ENCODE measurements around the gene XPR1. TPM values are rescaled to one million over a fixed set of nuclear protein-coding genes. Genes with fewer than 3 reads are reported as not detected.
A peak's percentile ranks its signal among the peaks of the same experiment; 100 is the strongest.

Gene XPR1
- total RNA-seq, 4 donors from 2014 or later, result 7.8 to 119 (median 75.3) TPM

GRCh38 chr1:180777072-180777689 lies 145.4 kb downstream of the XPR1 start:
- intact Hi-C loops (cut with DNase I; ENCODE audit: low total_unique reads), result no loop called here
- in situ Hi-C loops (cut with MboI; ENCODE audit: low pct_ligation_motif_present in 1 of 4, low pct_unique_long_range_greater_than_20kb in 1 of 4, low sequenced_read_pairs in 3 of 4), result no loop called here
- no peak for DNase-seq
- 81 to 82% methylated on average over 3 to 4 of the region's 4 CpGs for WGBS, 2 donors (ENCODE audit: low coverage in 1 of 2)
- Histone ChIP-seq H3K4me1 (no peaks in the 10 kb centered on the region), H3K27me3 (no peaks in the 10 kb centered on the region), H3K27ac (no peak overlapping the region), H3K4me3 (no peak overlapping the region), H3K9me3 (no peaks in the 10 kb centered on the region), H3K36me3 (no peaks in the 10 kb centered on the region)
- no peak for TF ChIP-seq POLR2AphosphoS5 (IDR thresholded peaks at IDR 0.05)
- TF ChIP-seq EP300 (IDR thresholded peaks at IDR 0.05; ENCODE audit: low read depth), result no peak
- no peak for TF ChIP-seq CTCF (IDR thresholded peaks at IDR 0.05)
- TF ChIP-seq POLR2A (IDR thresholded peaks at IDR 0.05), result no peak

GRCh38 chr1:180778782-180779398 lies 147.1 kb downstream of the XPR1 start:
- no peak overlapping the region for H3K4me3 ChIP-seq
- intact Hi-C loops (cut with DNase I; ENCODE audit: low total_unique reads), result no loop called here

GRCh38 chr1:180779584-180779983 lies 147.8 kb downstream of the XPR1 start:
- H3K9me3 ChIP-seq, result no peaks in the 10 kb centered on the region
- in situ Hi-C loops (cut with MboI; ENCODE audit: low pct_ligation_motif_present in 1 of 4, low pct_unique_long_range_greater_than_20kb in 1 of 4, low sequenced_read_pairs in 3 of 4) (no loop called here), intact Hi-C loops (cut with DNase I; ENCODE audit: low total_unique reads) (no loop called here)
- H3K36me3 ChIP-seq, result no peaks in the 10 kb centered on the region
- H3K27me3 ChIP-seq, result no peaks in the 10 kb centered on the region
- no peak for TF ChIP-seq CTCF (IDR thresholded peaks at IDR 0.05)
- TF ChIP-seq EP300 (IDR thresholded peaks at IDR 0.05; ENCODE audit: low read depth), result no peak
- TF ChIP-seq POLR2A (IDR thresholded peaks at IDR 0.05), result no peak
- 84 to 94% methylated on average over 3 of the region's 3 CpGs for WGBS, 2 donors (ENCODE audit: low coverage in 1 of 2)
- DNase-seq, result no peak
- H3K4me3 ChIP-seq, result no peak overlapping the region
- H3K27ac ChIP-seq, result no peak overlapping the region
- no peaks in the 10 kb centered on the region for H3K4me1 ChIP-seq

More at GRCh38 chr1:180778782-180779398, 147.1 kb downstream of the XPR1 start:
- Histone ChIP-seq H3K36me3 (no peaks in the 10 kb centered on the region), H3K27me3 (no peaks in the 10 kb centered on the region), H3K9me3 (no peaks in the 10 kb centered on the region), H3K27ac (no peak overlapping the region), H3K4me1 (no peaks in the 10 kb centered on the region)
- in situ Hi-C loops (cut with MboI; ENCODE audit: low pct_ligation_motif_present in 1 of 4, low pct_unique_long_range_greater_than_20kb in 1 of 4, low sequenced_read_pairs in 3 of 4), result no loop called here
- WGBS, 2 donors (ENCODE audit: low coverage in 1 of 2), result 40 to 73% methylated on average over 1 of the region's 1 CpG
- DNase-seq, result no peak
- TF ChIP-seq CTCF (IDR thresholded peaks at IDR 0.05), result peak; percentile 33 to 44 (median 41)
- no peak for TF ChIP-seq POLR2AphosphoS5 (IDR thresholded peaks at IDR 0.05)

- Histone ChIP-seq H3K27ac (no peak overlapping the region), H3K9me3 (no peaks in the 10 kb centered on the region), H3K36me3 (no peaks in the 10 kb centered on the region), H3K4me1 (no peaks in the 10 kb centered on the region), H3K4me3 (no peak overlapping the region), H3K27me3 (no peaks in the 10 kb centered on the region)
- DNase-seq, result no peak
- TF ChIP-seq POLR2AphosphoS5 (IDR thresholded peaks at IDR 0.05) (no peak), POLR2A (IDR thresholded peaks at IDR 0.05) (no peak)
- in situ Hi-C loops (cut with MboI; ENCODE audit: low pct_ligation_motif_present in 1 of 4, low pct_unique_long_range_greater_than_20kb in 1 of 4, low sequenced_read_pairs in 3 of 4), result no loop called here
- intact Hi-C loops (cut with DNase I; ENCODE audit: low total_unique reads), result no loop called here
- WGBS, 2 donors (ENCODE audit: low coverage in 1 of 2), result 98 to 100% methylated on average over 4 to 6 of the region's 6 CpGs
These were observed 149.9 kb downstream of the XPR1 start for GRCh38 chr1:180781718-180782117.

All from transverse colon (tissue), 4 donors.